RWPE2 (cell line): ENCODE data around the gene AKAP6.
"Not testable (repeated sequence)": the region's sequence is repeated elsewhere in the genome, so short reads cannot be mapped to it uniquely, and the experiment has no call there.

Experiments used
- ATAC-seq: fragments of 200-7000 bp; cut with Tn5 transposase; 3 replicates; pipeline ENCODE4 v1.9.1; 2021; ENCODE audit warnings: low read depth
- DNase-seq: peaks from one replicate; pipeline ENCODE4 v3.0.0-alpha.2; 2020; ENCODE audit warnings: low spot score
- H3K27ac ChIP-seq: fragments of 450-650 bp; 2 replicates; pipeline ENCODE4 v1.5.1; 2017; ENCODE audit warnings: mild to moderate bottlenecking; ENCODE audit not compliant: poor library complexity, severe bottlenecking
- H3K27me3 ChIP-seq: fragments of 250-450 bp; sonication (Bioruptor Pico); 2 replicates; pipeline ENCODE4 v1.5.1; 2021; ENCODE audit warnings: mild to moderate bottlenecking, moderate library complexity; ENCODE audit not compliant: insufficient read depth, poor library complexity, severe bottlenecking
- H3K36me3 ChIP-seq: fragments of 250-450 bp; sonication (Bioruptor Pico); 2 replicates; pipeline ENCODE4 v1.5.1; 2020; ENCODE audit warnings: low read depth, mild to moderate bottlenecking, moderate library complexity
- H3K4me1 ChIP-seq: fragments of 250-450 bp; sonication (Bioruptor Pico); 2 replicates; pipeline ENCODE4 v1.5.1; 2021; ENCODE audit warnings: mild to moderate bottlenecking, moderate library complexity; ENCODE audit not compliant: insufficient read depth, poor library complexity, severe bottlenecking
- H3K4me3 ChIP-seq: fragments of 250-450 bp; sonication (Bioruptor Pico); 2 replicates; pipeline ENCODE4 v1.5.1; 2021; ENCODE audit warnings: mild to moderate bottlenecking, moderate library complexity; ENCODE audit not compliant: severe bottlenecking
- H3K9me3 ChIP-seq: fragments of 250-450 bp; sonication (Bioruptor Pico); 2 replicates; pipeline ENCODE4 v1.5.1; 2021; ENCODE audit warnings: mild to moderate bottlenecking, moderate library complexity; ENCODE audit not compliant: severe bottlenecking
- TF ChIP-seq, protein P1 (sequence below): fragments of 450-650 bp; IDR thresholded peaks from one replicate; pipeline ENCODE4 v1.5.1; 2017; ENCODE audit warnings: mild to moderate bottlenecking, moderate library complexity; ENCODE audit not compliant: poor library complexity, severe bottlenecking

Gene AKAP6

GRCh38 chr14:32785585-32785984 lies 456.5 kb downstream of the AKAP6 start:
- no peaks in the 10 kb centered on the region for H3K36me3 ChIP-seq
- no peaks in the 10 kb centered on the region for H3K27me3 ChIP-seq
- DNase-seq (no peak), ATAC-seq (no peak)
- TF ChIP-seq, protein P1, sequence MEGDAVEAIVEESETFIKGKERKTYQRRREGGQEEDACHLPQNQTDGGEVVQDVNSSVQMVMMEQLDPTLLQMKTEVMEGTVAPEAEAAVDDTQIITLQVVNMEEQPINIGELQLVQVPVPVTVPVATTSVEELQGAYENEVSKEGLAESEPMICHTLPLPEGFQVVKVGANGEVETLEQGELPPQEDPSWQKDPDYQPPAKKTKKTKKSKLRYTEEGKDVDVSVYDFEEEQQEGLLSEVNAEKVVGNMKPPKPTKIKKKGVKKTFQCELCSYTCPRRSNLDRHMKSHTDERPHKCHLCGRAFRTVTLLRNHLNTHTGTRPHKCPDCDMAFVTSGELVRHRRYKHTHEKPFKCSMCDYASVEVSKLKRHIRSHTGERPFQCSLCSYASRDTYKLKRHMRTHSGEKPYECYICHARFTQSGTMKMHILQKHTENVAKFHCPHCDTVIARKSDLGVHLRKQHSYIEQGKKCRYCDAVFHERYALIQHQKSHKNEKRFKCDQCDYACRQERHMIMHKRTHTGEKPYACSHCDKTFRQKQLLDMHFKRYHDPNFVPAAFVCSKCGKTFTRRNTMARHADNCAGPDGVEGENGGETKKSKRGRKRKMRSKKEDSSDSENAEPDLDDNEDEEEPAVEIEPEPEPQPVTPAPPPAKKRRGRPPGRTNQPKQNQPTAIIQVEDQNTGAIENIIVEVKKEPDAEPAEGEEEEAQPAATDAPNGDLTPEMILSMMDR: no peak
- H3K4me3 ChIP-seq: no peak overlapping the region
- no peak overlapping the region for H3K27ac ChIP-seq
- H3K9me3 ChIP-seq: no peaks in the 10 kb centered on the region
- H3K4me1 ChIP-seq: no peaks in the 10 kb centered on the region

DNA sequence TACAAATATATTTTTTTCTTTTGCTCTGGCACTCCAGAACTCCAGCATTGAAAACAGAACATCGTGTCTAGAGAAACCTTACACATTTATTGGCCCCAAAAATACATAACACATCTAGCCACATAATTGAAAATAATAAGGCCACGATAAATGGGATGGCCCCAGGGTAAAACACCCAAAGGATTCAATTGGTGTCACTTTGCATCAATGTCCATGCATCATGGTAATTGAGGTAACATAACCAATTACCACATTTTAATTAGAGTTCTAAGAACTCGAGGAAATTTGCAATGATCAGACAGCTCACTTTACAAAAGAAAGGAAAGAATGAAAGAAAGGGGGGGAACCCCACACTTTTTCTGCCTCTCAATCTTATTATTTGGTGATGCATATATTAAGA lies 457.8 kb downstream of the AKAP6 start:
- DNase-seq: no peak

DNA sequence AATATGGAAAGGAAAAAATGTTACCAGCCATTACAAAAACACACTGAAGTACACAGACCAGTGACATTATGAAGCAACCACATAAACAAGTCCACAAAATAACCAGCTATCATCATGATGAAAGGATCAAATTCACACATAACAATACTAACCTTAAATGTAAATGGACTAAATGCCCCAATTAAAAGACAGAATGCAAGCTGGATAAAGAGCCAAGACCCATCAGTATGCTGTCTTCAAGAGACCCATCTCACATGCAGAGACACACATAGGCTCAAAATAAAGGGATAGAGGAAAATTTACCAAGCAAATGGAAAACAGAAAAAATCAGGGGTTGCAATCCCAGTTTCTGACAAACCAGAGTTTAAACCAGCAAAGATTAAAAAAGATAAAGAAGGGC lies 463.9 kb downstream of the AKAP6 start:
- H3K27ac ChIP-seq, H3K4me1 ChIP-seq, DNase-seq, H3K9me3 ChIP-seq, ATAC-seq, H3K36me3 ChIP-seq, H3K27me3 ChIP-seq, H3K4me3 ChIP-seq: not testable (repeated sequence)

More for the DNA sequence above, 457.8 kb downstream of the AKAP6 start:
- Histone ChIP-seq H3K27ac (no peak overlapping the region), H3K27me3 (no peaks in the 10 kb centered on the region), H3K4me3 (no peak overlapping the region), H3K4me1 (no peaks in the 10 kb centered on the region), H3K36me3 (no peaks in the 10 kb centered on the region), H3K9me3 (no peaks in the 10 kb centered on the region)
- no peak for ATAC-seq
- TF ChIP-seq, protein P1: no peak

GRCh38 chr14:32800320-32800719 lies 471.2 kb downstream of the AKAP6 start:
- TF ChIP-seq, protein P1: no peak
- Histone ChIP-seq H3K36me3 (no peaks in the 10 kb centered on the region), H3K27ac (no peak overlapping the region), H3K27me3 (no peaks in the 10 kb centered on the region), H3K4me1 (no peaks in the 10 kb centered on the region), H3K4me3 (no peak overlapping the region), H3K9me3 (no peaks in the 10 kb centered on the region)
- ATAC-seq (no peak), DNase-seq (no peak)

- no peaks in the 10 kb centered on the region for H3K36me3 ChIP-seq
- no peak overlapping the region for H3K27ac ChIP-seq
- no peaks in the 10 kb centered on the region for H3K9me3 ChIP-seq
- no peaks in the 10 kb centered on the region for H3K27me3 ChIP-seq
- TF ChIP-seq, protein P1: no peak
- H3K4me1 ChIP-seq: no peaks in the 10 kb centered on the region
- ATAC-seq (no peak), DNase-seq (no peak)
- no peak overlapping the region for H3K4me3 ChIP-seq
These were observed 473.2 kb downstream of the AKAP6 start for GRCh38 chr14:32802295-32802694.
